K562 (cell line): ENCODE data around the gene HCN3. TPM values are rescaled to one million over a fixed set of nuclear protein-coding genes. Genes with fewer than 3 reads are reported as not detected.
A peak's percentile ranks its signal among the peaks of the same experiment; 100 is the strongest.

ENCODE experiments used
- CBX2 ChIP-seq: fragments of 200-600 bp; sonication (generic); IDR thresholded peaks from one replicate; pipeline ENCODE4 v1.6.1; 2012; ENCODE audit warnings: mild to moderate bottlenecking, low read length, inconsistent platforms; ENCODE audit not compliant: insufficient read depth, poor library complexity, severe bottlenecking
- GTF2E2 ChIP-seq: fragments of 200-800 bp; sonication (Bioruptor generic); IDR thresholded peaks from 2 replicates; pipeline ENCODE4 v1.6.1; 2016; ENCODE audit warnings: missing genetic modification characterization, missing compliant biosample characterization
- HLTF ChIP-seq: fragments of 450-650 bp; IDR thresholded peaks from 2 replicates; pipeline ENCODE4 v1.6.1; 2016
- HMG20A ChIP-seq: fragments of 450-650 bp; formaldehyde crosslinking; conservative IDR thresholded peaks from 2 replicates; pipeline ENCODE4 v1.4.0; 2020; ENCODE audit warnings: mild to moderate bottlenecking, mixed read lengths
- MCM2 ChIP-seq: fragments of 450-650 bp; IDR thresholded peaks from 2 replicates; pipeline ENCODE4 v1.6.1; 2017; ENCODE audit warnings: low read depth, mild to moderate bottlenecking
- MCM3 ChIP-seq: fragments of 450-650 bp; IDR thresholded peaks from 2 replicates; pipeline ENCODE4 v1.6.1; 2016
- NR4A1 ChIP-seq, 2 experiments: fragments of 250-450 bp in 1 of 2; fragments of 450-650 bp in 1 of 2; sonication (Bioruptor Pico) in 1 of 2; IDR thresholded peaks; 2 replicates each; pipeline versions ENCODE4 v1.4.0 to v1.6.1; 2016 to 2020; ENCODE audit warnings: mild to moderate bottlenecking in 2 of 2, missing compliant biosample characterization in 1 of 2, missing genetic modification characterization in 1 of 2, moderate library complexity in 1 of 2
- POLR2H ChIP-seq: IDR thresholded peaks from 2 replicates; pipeline ENCODE4 v1.6.1; 2016; ENCODE audit warnings: missing genetic modification characterization, low read depth, mild to moderate bottlenecking, control low read depth, missing compliant biosample characterization, moderate library complexity
- SRF ChIP-seq, 2 experiments: fragments of 250-450, 450-650 bp in 1 of 2; sonication (Bioruptor Pico) in 1 of 2; sonication (generic) in 1 of 2; formaldehyde crosslinking; IDR thresholded peaks; 2 replicates each; pipeline versions ENCODE4 v1.5.0 to v1.5.1; 2020 to 2022; ENCODE audit warnings: mild to moderate bottlenecking in 1 of 2, missing genetic modification reagents in 1 of 2
- ZEB2 ChIP-seq: fragments of 450-650 bp; IDR thresholded peaks from 2 replicates; pipeline ENCODE4 v1.6.1; 2016
- ZNF121 ChIP-seq: sonication (generic); formaldehyde crosslinking; conservative IDR thresholded peaks from 2 replicates; pipeline ENCODE4 v1.8.0; 2022; ENCODE audit warnings: missing genetic modification reagents
- ZNF354B ChIP-seq: fragments of 250-450 bp; sonication (Bioruptor Pico); IDR thresholded peaks from 2 replicates; pipeline ENCODE4 v1.4.0; 2020
- polyA plus RNA-seq, 8 experiments: library from polyadenylated mRNA; depleted of rRNA in 4 of 8; stranded (reverse) in 5 of 8; unstranded in 3 of 8; fragments of >200 nt; fragmentation: Nextera tagmentation in 2 of 8; fragmentation: Illumina TruSeq in 1 of 8; extraction: Ambion mirVana in 2 of 8; extraction: Trizol in 1 of 8; gene quantifications; 2 replicates each; pipeline versions ENCODE4 v1.2.1 to v1.2.3, GENCODE V29; 2011 to 2014; ENCODE audit warnings: inconsistent platforms in 1 of 8, missing spikeins in 1 of 8
- total RNA-seq, 7 experiments: library from RNA; depleted of rRNA in 6 of 7; stranded (reverse); fragments of >200 nt in 6 of 7; fragmentation: Illumina TruSeq in 2 of 7; extraction: Trizol in 2 of 7; gene quantifications; 2 replicates each; pipeline versions ENCODE4 v1.2.1 to v1.2.3, GENCODE V29; 2011 to 2021; ENCODE audit warnings: low replicate concordance in 1 of 7
- TF ChIP-seq, protein P1 (sequence below): fragments of 250-450 bp; sonication (Bioruptor Pico); IDR thresholded peaks from 2 replicates; pipeline ENCODE4 v1.9.0; 2021; ENCODE audit warnings: mild to moderate bottlenecking, inconsistent platforms
- TF ChIP-seq, protein P2 (sequence below): fragments of 250-450 bp; sonication (Bioruptor Pico); IDR thresholded peaks from 2 replicates; pipeline ENCODE4 v1.8.0; 2022; ENCODE audit warnings: inconsistent platforms, mild to moderate bottlenecking, moderate library complexity, borderline replicate concordance
- TF ChIP-seq, protein P3 (sequence below): sonication (generic); formaldehyde crosslinking; IDR thresholded peaks from 2 replicates; pipeline ENCODE4 v1.8.0; 2022; ENCODE audit warnings: mild to moderate bottlenecking, missing genetic modification reagents
- TF ChIP-seq, protein P4 (sequence below), 2 experiments: fragments of 250-450 bp in 1 of 2; fragments of 450-650 bp in 1 of 2; sonication (Bioruptor Pico) in 1 of 2; IDR thresholded peaks; 2 replicates each; pipeline versions ENCODE4 v1.6.1 to v1.8.0; 2016 to 2021; ENCODE audit warnings: mild to moderate bottlenecking in 2 of 2, moderate library complexity in 2 of 2, missing compliant biosample characterization in 1 of 2, missing genetic modification characterization in 1 of 2
- TF ChIP-seq, protein P5 (sequence below), 2 experiments: fragments of 450-650 bp; conservative IDR thresholded peaks; 2 replicates each; pipeline ENCODE4 v1.6.1; 2017; ENCODE audit warnings: mild to moderate bottlenecking in 2 of 2, moderate library complexity in 2 of 2
- TF ChIP-seq, protein P6 (sequence below), 2 experiments: fragments of 200-800 bp in 1 of 2; sonication (Bioruptor generic) in 1 of 2; sonication (generic) in 1 of 2; formaldehyde crosslinking in 1 of 2; IDR thresholded peaks in 1 of 2; conservative IDR thresholded peaks in 1 of 2; 2 replicates each; pipeline versions ENCODE4 v1.5.0 to v1.6.1; 2016 to 2020; ENCODE audit warnings: missing compliant biosample characterization in 1 of 2, missing genetic modification characterization in 1 of 2, missing genetic modification reagents in 1 of 2

Gene HCN3
- total and polyA plus RNA-seq, 9 of the 15 experiments (the other 6 are each of a cell fraction or from before 2014, with no cell fraction given), result 0.91 to 9.7 (median 3.9) TPM

DNA sequence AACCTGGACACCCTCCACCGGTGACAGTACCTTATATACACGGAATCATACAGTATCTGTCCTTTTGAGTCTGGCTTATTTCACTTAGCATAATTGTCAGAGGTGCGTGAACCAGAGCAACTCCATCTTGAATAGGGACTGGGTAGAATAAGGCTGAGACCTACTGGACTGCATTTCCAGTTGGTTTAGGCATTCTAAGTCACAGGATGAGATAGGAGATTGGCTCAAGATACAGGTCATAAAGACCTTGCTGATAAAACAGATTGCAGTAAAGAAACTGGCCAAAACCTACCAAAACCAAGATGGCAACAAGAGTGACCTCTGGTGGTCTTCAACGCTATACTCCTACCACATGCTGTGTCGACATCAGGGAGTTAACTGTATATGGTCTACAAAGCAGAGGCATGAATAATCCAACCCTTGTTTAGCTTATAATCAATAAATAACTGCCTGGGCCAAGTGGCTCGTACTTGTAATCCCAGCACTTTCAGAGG, 30.0 kb downstream of the HCN3 start (continued):
- TF ChIP-seq, protein P1, sequence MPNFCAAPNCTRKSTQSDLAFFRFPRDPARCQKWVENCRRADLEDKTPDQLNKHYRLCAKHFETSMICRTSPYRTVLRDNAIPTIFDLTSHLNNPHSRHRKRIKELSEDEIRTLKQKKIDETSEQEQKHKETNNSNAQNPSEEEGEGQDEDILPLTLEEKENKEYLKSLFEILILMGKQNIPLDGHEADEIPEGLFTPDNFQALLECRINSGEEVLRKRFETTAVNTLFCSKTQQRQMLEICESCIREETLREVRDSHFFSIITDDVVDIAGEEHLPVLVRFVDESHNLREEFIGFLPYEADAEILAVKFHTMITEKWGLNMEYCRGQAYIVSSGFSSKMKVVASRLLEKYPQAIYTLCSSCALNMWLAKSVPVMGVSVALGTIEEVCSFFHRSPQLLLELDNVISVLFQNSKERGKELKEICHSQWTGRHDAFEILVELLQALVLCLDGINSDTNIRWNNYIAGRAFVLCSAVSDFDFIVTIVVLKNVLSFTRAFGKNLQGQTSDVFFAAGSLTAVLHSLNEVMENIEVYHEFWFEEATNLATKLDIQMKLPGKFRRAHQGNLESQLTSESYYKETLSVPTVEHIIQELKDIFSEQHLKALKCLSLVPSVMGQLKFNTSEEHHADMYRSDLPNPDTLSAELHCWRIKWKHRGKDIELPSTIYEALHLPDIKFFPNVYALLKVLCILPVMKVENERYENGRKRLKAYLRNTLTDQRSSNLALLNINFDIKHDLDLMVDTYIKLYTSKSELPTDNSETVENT, result no peak
- TF ChIP-seq HMG20A (CRISPR knock-in tag) (0 out of 2 replicates have a peak, but pooled peaks have one; percentile 41), ZNF354B (CRISPR knock-in tag) (peak; percentile 91), HLTF (no peak), POLR2H (no peak), ZNF121 (CRISPR knock-in tag) (no peak), MCM2 (no peak), GTF2E2 (tag) (no peak; the same call in 1 of the 2 replicates), SRF (CRISPR knock-in tag; IDR thresholded peaks at IDR 0.05) (peak in 1 of 2 experiments; percentile 80; a peak in 2 of 4 replicates), MCM3 (no peak), CBX2 (no peak), ZEB2 (no peak), NR4A1 (CRISPR knock-in tag; IDR thresholded peaks at IDR 0.05) (peak; percentile 98), NR4A1 (tag; IDR thresholded peaks at IDR 0.05) (peak; percentile 99)
- TF ChIP-seq, protein P2, sequence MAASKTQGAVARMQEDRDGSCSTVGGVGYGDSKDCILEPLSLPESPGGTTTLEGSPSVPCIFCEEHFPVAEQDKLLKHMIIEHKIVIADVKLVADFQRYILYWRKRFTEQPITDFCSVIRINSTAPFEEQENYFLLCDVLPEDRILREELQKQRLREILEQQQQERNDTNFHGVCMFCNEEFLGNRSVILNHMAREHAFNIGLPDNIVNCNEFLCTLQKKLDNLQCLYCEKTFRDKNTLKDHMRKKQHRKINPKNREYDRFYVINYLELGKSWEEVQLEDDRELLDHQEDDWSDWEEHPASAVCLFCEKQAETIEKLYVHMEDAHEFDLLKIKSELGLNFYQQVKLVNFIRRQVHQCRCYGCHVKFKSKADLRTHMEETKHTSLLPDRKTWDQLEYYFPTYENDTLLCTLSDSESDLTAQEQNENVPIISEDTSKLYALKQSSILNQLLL (CRISPR knock-in tag), result no peak
- TF ChIP-seq, protein P3, sequence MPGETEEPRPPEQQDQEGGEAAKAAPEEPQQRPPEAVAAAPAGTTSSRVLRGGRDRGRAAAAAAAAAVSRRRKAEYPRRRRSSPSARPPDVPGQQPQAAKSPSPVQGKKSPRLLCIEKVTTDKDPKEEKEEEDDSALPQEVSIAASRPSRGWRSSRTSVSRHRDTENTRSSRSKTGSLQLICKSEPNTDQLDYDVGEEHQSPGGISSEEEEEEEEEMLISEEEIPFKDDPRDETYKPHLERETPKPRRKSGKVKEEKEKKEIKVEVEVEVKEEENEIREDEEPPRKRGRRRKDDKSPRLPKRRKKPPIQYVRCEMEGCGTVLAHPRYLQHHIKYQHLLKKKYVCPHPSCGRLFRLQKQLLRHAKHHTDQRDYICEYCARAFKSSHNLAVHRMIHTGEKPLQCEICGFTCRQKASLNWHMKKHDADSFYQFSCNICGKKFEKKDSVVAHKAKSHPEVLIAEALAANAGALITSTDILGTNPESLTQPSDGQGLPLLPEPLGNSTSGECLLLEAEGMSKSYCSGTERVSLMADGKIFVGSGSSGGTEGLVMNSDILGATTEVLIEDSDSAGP, result no peak
- TF ChIP-seq, protein P4, sequence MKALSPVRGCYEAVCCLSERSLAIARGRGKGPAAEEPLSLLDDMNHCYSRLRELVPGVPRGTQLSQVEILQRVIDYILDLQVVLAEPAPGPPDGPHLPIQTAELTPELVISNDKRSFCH (CRISPR knock-in tag; IDR thresholded peaks at IDR 0.05), result peak; percentile 89
- TF ChIP-seq, protein P4 (tag; IDR thresholded peaks at IDR 0.05), result peak; percentile 99
- TF ChIP-seq, protein P5, sequence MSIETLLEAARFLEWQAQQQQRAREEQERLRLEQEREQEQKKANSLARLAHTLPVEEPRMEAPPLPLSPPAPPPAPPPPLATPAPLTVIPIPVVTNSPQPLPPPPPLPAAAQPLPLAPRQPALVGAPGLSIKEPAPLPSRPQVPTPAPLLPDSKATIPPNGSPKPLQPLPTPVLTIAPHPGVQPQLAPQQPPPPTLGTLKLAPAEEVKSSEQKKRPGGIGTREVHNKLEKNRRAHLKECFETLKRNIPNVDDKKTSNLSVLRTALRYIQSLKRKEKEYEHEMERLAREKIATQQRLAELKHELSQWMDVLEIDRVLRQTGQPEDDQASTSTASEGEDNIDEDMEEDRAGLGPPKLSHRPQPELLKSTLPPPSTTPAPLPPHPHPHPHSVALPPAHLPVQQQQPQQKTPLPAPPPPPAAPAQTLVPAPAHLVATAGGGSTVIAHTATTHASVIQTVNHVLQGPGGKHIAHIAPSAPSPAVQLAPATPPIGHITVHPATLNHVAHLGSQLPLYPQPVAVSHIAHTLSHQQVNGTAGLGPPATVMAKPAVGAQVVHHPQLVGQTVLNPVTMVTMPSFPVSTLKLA (conservative IDR thresholded peaks at IDR 0.05), result no peak; a peak in 1 of 4 replicates
- TF ChIP-seq, protein P6, sequence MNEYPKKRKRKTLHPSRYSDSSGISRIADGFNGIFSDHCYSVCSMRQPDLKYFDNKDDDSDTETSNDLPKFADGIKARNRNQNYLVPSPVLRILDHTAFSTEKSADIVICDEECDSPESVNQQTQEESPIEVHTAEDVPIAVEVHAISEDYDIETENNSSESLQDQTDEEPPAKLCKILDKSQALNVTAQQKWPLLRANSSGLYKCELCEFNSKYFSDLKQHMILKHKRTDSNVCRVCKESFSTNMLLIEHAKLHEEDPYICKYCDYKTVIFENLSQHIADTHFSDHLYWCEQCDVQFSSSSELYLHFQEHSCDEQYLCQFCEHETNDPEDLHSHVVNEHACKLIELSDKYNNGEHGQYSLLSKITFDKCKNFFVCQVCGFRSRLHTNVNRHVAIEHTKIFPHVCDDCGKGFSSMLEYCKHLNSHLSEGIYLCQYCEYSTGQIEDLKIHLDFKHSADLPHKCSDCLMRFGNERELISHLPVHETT (CRISPR knock-in tag; conservative IDR thresholded peaks at IDR 0.05 in 1 of 2, IDR thresholded peaks at IDR 0.05 in 1 of 2), result peak in 1 of 2 experiments; percentile 95; a peak in 2 of 4 replicates
